Subcutaneous adipose tissue (tissue), 4 donors: ENCODE results near the gene SNCB. TPM values are rescaled to one million over a fixed set of nuclear protein-coding genes. Genes with fewer than 3 reads are reported as not detected.

Experiments used
- total RNA-seq, 4 donors: library from RNA; depleted of rRNA; stranded (reverse); fragments of >200 nt; gene quantifications; one replicate each; pipeline ENCODE4 v1.1.0, GENCODE V29; 2016
- TF ChIP-seq, protein P1 (sequence below): fragments of 450-650 bp; IDR thresholded peaks from one replicate; pipeline ENCODE4 v1.5.1; 2016; ENCODE audit warnings: low read depth, mild to moderate bottlenecking, control low read depth, antibody characterized with exemption, moderate library complexity

Gene SNCB
- total RNA-seq, 4 donors from 2014 or later, result not detected

DNA sequence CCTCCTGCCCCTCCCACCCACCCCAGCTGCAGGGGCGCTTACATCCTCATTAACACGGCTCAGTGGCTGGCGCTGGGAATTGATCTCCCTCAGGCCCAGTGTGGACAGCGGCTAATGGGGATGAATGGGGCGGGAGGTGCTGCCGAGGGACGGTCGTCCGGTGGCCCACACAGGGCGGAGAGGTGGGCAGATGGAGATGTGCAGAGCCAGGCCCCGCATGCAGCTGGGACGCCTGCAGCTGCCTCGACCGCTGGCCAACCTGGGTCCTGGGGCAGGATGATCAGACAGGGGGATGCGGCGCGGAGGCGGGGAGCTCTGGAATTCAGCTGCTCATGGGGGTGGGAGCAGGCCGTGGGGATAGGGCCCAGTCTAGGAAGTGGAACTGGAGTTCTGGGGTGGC lies 34.6 kb upstream of the SNCB start:
- TF ChIP-seq, protein P1, sequence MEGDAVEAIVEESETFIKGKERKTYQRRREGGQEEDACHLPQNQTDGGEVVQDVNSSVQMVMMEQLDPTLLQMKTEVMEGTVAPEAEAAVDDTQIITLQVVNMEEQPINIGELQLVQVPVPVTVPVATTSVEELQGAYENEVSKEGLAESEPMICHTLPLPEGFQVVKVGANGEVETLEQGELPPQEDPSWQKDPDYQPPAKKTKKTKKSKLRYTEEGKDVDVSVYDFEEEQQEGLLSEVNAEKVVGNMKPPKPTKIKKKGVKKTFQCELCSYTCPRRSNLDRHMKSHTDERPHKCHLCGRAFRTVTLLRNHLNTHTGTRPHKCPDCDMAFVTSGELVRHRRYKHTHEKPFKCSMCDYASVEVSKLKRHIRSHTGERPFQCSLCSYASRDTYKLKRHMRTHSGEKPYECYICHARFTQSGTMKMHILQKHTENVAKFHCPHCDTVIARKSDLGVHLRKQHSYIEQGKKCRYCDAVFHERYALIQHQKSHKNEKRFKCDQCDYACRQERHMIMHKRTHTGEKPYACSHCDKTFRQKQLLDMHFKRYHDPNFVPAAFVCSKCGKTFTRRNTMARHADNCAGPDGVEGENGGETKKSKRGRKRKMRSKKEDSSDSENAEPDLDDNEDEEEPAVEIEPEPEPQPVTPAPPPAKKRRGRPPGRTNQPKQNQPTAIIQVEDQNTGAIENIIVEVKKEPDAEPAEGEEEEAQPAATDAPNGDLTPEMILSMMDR, result no peak

DNA sequence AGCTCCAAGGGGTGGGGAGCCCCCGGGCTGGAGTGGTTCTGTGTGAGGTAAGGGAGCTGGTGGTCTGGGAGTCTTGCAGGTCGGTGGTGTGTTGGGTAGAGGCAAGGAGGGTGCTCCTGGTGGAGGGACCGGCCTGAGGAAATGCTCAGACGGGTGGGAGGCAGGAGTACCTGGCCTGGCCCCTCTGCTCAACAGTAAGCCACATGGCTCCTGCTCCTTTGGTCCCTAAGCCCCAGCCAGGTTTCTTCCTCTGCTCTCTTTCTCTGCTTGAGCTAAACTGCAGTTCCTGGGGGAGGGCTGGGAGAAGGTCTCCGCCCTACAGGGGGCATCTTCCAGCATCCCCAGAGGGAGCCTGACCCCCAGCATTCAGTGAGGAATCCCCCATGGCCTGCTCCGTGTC lies 34.1 kb upstream of the SNCB start:
- TF ChIP-seq, protein P1, result no peak

DNA sequence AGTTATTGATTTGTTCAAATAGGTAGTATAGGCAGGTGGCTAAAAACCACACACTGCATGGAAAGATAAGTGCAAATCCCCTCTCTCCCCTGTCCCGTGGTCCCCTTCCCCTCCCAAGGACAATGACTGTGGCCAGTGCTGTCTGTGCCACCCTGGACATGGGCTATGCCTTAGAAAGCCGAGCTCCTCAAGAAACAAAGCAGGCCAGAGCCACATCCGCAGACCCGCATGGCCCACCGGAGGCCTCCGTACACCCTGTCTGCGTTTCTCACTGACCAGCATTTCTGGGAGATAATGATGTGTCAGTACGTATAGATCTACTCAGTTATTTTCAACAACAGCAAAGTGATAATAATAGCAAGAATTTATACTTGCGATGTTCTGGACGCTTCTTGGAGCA lies 33.2 kb upstream of the SNCB start:
- TF ChIP-seq, protein P1, result no peak

DNA sequence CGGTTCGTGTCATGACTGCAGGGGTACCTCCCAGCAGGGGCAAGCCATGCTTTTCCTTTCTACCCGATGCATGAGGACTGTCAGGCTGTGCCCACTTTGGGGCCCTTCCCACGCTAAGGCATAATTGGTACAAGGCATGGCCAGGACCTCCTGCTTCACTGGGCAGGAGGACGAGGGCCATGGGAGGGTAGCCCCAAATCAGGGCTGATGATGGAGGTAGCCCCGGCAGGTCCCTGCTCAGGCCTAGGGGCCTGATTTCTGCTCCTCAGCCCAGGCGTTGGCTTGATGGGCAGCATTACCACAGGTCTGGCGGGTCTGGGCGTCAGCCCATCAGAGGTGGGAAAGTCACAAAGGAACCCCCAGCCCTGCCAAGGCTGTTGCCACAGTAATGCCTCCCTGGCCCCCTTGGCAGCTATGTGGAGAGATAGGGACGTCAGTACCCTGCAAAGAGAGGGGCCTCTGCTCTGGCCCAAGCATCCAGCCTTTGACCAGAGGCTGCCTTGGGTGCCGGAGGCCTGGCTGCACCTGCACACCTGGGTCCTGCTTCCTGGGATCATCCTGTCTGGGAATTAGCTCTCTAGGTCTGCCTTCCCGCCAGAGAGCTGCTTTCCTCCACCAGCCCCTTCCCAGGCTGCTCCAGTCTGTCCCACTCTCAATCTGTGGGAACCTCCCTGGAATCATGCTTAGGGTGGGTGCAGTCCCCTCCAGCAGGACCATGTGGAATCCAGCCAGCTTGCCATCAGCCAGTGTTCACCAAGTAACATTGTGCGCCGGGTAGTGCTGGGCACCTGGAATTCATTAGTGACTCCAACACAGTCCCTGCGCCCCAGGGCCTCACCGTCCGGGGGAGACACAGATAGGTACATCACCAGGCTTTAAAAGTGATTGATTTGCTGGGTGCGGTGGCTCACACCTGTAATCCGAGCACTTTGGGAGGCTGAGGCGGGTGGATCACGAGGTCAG lies 32.3 kb upstream of the SNCB start:
- TF ChIP-seq, protein P1, result no peak

DNA sequence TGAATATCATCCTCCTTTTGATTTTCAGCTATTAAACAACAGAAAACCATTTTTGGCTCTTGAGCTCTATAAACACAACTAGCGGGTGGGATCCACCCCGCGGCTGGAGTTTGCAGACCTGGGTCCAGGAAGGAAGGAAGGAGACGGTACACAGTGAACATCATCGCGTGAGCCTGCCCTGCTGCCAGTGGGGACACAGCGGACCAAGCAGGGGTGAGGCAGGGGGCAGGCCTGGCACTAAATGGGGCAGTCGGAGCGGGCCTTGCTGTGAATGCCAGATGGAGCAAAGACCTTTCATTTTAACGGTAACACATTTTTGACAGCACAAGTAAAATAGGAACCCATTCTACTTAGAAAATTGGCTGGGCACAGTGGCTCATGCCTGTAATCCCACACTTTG lies 31.3 kb upstream of the SNCB start:
- TF ChIP-seq, protein P1, result no peak

DNA sequence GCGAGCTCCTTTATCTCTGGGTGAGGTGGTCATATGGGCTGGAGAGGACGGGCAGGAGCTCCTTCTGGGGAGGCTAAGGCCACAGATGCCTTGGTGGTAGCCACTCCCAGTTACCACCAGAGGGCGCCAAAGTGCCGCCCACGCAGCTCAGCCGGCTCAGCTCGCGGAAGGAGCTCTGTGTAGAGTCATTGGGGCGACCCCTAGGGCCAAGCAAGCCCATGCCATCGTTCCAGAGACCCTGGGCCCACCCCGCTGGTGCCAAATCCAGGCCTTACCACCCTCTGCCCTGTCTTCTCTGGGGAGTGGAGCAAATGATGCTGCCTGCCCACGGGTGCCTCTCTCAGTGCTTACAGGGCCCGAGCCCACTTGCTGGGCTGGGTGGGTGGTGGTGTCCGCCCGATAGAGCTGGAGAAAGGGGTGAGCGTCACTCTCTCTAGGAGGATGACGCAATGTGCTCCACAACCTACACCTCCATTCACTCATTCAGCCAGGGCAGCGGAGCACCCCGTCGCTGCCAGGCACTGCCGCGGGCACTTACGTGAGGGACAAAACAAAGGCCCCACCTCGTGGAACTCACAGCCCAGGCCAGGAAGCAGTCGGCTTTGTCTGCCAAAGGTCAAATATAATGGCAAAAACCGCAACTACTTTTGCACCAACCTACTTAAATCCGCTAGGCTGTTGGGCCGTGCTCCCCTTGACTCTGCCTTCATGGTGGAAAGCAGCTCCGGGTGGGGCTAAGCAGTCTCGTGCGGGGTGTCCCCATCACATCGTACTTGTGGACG lies 30.7 kb upstream of the SNCB start:
- TF ChIP-seq, protein P1, result no peak

DNA sequence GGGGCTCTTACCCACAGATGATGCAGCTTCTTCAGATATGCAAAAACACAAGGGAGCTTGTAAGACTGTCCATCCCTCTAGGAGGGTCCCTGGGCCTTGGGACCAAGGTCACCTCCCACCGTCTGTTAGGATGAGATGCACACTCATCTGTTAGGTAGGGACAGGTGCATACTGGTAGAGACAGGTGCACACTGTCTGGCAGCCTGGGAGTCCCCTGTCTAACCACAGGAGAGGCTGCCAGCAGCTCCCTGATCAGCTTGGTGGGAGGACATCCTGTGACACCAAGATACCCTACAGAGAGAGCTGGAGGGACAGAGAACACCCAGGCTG lies 30.2 kb upstream of the SNCB start:
- TF ChIP-seq, protein P1, result no peak
